HepG2 (cell line): ENCODE measurements around the gene SNAPC4. TPM values are rescaled to one million over a fixed set of nuclear protein-coding genes. Genes with fewer than 3 reads are reported as not detected.

ENCODE experiments used
- ATAC-seq: fragments of 200-7000 bp; cut with Tn5 transposase; 3 replicates; pipeline ENCODE4 v1.9.1; 2020; ENCODE audit warnings: mild to moderate bottlenecking, moderate library complexity
- BruUV-seq: library from RNA; stranded (reverse); fragments of 400-500 nt; replicated peaks from 2 replicates; lab custom pipeline; 2021; lab: Mats Ljungman, UMichigan
- CTCF ChIA-PET: fragments of 300-600 bp; formaldehyde crosslinking; extraction: SDS; loops from one replicate; lab custom pipeline; 2021; ENCODE audit warnings: low total read pairs, inconsistent platforms, low intra/inter-chr PET ratio; lab: Yijun Ruan, JAX
- POLR2A ChIA-PET: fragments of 350-600 bp; sonication (Branson Sonifier 250); formaldehyde crosslinking; loops from one replicate; lab custom pipeline; 2020; ENCODE audit warnings: antibody characterized with exemption, inconsistent platforms; lab: Yijun Ruan, JAX
- DNase-seq: peaks from one replicate; pipeline ENCODE4 v3.0.0-alpha.2; 2015; ENCODE audit warnings: low spot score
- FAIRE-seq: peaks from 3 replicates; lab custom pipeline; 2011; peaks lifted over from hg19 to GRCh38; lab: Jason Lieb, UNC
- H2AFZ ChIP-seq: one replicate; pipeline ENCODE4 v1.6.1; 2011; ENCODE audit warnings: low read length, inconsistent platforms
- H3K27ac ChIP-seq: fragments of 300-600 bp; 3 replicates; pipeline ENCODE4 v1.8.0; 2011; ENCODE audit warnings: mixed run types, mild to moderate bottlenecking, mixed read lengths, low read length, inconsistent platforms; ENCODE audit not compliant: insufficient read depth; ENCODE audit errors: extremely low read length
- H3K27me3 ChIP-seq, 2 experiments: fragments of 200-600 bp in 1 of 2; 2 replicates in 1 of 2; 3 replicates in 1 of 2; pipeline versions ENCODE4 v1.6.0 to v1.8.0; 2011; ENCODE audit warnings: low read length in 2 of 2, mild to moderate bottlenecking in 2 of 2, moderate library complexity in 2 of 2, inconsistent platforms in 1 of 2; ENCODE audit not compliant: insufficient read depth in 2 of 2, control insufficient read depth in 1 of 2
- H3K36me3 ChIP-seq, 2 experiments: fragments of 200-600 bp in 1 of 2; replicated peaks in 1 of 2; 2 replicates in 1 of 2; 3 replicates in 1 of 2; pipeline versions ENCODE4 v1.5.1 to v1.8.0; 2011; ENCODE audit warnings: low read length in 2 of 2, inconsistent platforms in 1 of 2; ENCODE audit not compliant: insufficient read depth in 2 of 2, control insufficient read depth in 1 of 2
- H3K4me1 ChIP-seq: 2 replicates; pipeline ENCODE4 v1.5.1; 2012; ENCODE audit warnings: low read length, inconsistent platforms; ENCODE audit not compliant: insufficient read depth
- H3K4me2 ChIP-seq: 2 replicates; pipeline ENCODE4 v1.6.0; 2011; ENCODE audit warnings: low read depth, low read length, inconsistent platforms
- H3K4me3 ChIP-seq, 3 experiments: fragments of 200-600 bp in 1 of 3; sonication (generic), shearing (Covaris generic) in 1 of 3; replicated peaks in 1 of 3; 2 replicates each; pipeline ENCODE4 v1.5.1; 2011 to 2016; ENCODE audit warnings: low read length in 3 of 3, inconsistent platforms in 2 of 3, low read depth in 2 of 3, mild to moderate bottlenecking in 2 of 3, control low read depth in 1 of 3, mixed read lengths in 1 of 3; ENCODE audit not compliant: insufficient read depth in 1 of 3
- H3K79me2 ChIP-seq: one replicate; pipeline ENCODE4 v1.6.1; 2011; ENCODE audit warnings: low read length, inconsistent platforms; ENCODE audit not compliant: insufficient read depth
- H3K9ac ChIP-seq: 2 replicates; pipeline ENCODE4 v1.6.0; 2011; ENCODE audit warnings: mild to moderate bottlenecking, low read depth, low read length, inconsistent platforms; ENCODE audit not compliant: insufficient read depth
- H3K9me3 ChIP-seq: 2 replicates; pipeline ENCODE4 v1.5.1; 2012; ENCODE audit warnings: mild to moderate bottlenecking, low read length
- H4K20me1 ChIP-seq: 2 replicates; pipeline ENCODE4 v1.6.0; 2011; ENCODE audit warnings: inconsistent platforms, mild to moderate bottlenecking, low read length, moderate library complexity; ENCODE audit not compliant: insufficient read depth
- AGO2 ChIP-seq: fragments of 200-400 bp; formaldehyde crosslinking; optimal IDR thresholded peaks from 2 replicates; pipeline ENCODE3; 2017; ENCODE audit warnings: mild to moderate bottlenecking, low read depth, low read length, moderate library complexity
- THAP9 ChIP-seq: sonication (generic); formaldehyde crosslinking; IDR thresholded peaks from 2 replicates; pipeline ENCODE4; 2020; ENCODE audit warnings: missing genetic modification reagents, mild to moderate bottlenecking, borderline replicate concordance
- ZBTB26 ChIP-seq: IDR thresholded peaks from 2 replicates; pipeline ENCODE4 v1.6.1; 2016; ENCODE audit warnings: missing compliant biosample characterization, missing genetic modification reagents, borderline replicate concordance
- ZMYM3 ChIP-seq: sonication (generic); formaldehyde crosslinking; IDR thresholded peaks from 2 replicates; pipeline ENCODE4 v1.5.1; 2020; ENCODE audit warnings: mild to moderate bottlenecking, missing genetic modification reagents
- ZNF570 ChIP-seq: sonication (generic); formaldehyde crosslinking; IDR thresholded peaks from 2 replicates; pipeline ENCODE4 v1.4.0; 2020; ENCODE audit warnings: mild to moderate bottlenecking, missing genetic modification reagents, borderline replicate concordance
- ZNF629 ChIP-seq: sonication (generic); formaldehyde crosslinking; conservative IDR thresholded peaks from 2 replicates; pipeline ENCODE4 v1.5.0; 2020; ENCODE audit warnings: missing genetic modification reagents
- whole genome bisulfite sequencing: methylation state at CpG from one replicate; pipeline ENCODE4 v1.1.6; 2017; ENCODE audit warnings: low lambda C conversion rate; 5-methylcytosine and 5-hydroxymethylcytosine counted together
- in situ Hi-C: cut with HindIII; loops from 2 replicates; pipeline ENCODE4 v1.10.0; 2017; ENCODE audit warnings: low pct_unique_long_range_greater_than_20kb; ENCODE audit not compliant: extremely low pct_ligation_motif_present
- intact Hi-C: fragments of 100-400 bp; cut with micrococcal nuclease; formaldehyde crosslinking; loops from one replicate; pipeline ENCODE4 v1.10.0; 2022; ENCODE audit not compliant: unreplicated experiment
- polyA plus RNA-seq, 8 experiments: library from polyadenylated mRNA; depleted of rRNA in 3 of 8; stranded (reverse) in 7 of 8; unstranded in 1 of 8; fragments of >200 nt; fragmentation: Illumina TruSeq in 4 of 8; extraction: Trizol in 4 of 8; gene quantifications; 2 replicates each; pipeline versions ENCODE4 v1.2.1 to v1.2.3, GENCODE V29; 2011 to 2016; ENCODE audit warnings: low read depth in 4 of 8, missing spikeins in 1 of 8, mixed read lengths in 1 of 8; ENCODE audit not compliant: insufficient read depth in 1 of 8
- total RNA-seq, 5 experiments: library from RNA; depleted of rRNA; stranded (reverse); fragments of >200 nt; fragmentation: Illumina TruSeq; extraction: Trizol; gene quantifications; 2 replicates each; pipeline ENCODE4 v1.2.3, GENCODE V29; 2016; ENCODE audit warnings: low read depth in 1 of 5

The SNAPC4 gene
- total and polyA plus RNA-seq, 2 of the 13 experiments (the other 11 are each of a cell fraction or from before 2014, with no cell fraction given), result 2.0 to 6.0 TPM

- H3K4me1 ChIP-seq, result peaks cover 9% of the 10 kb centered on the region
- no peak for ATAC-seq
- no peak overlapping the region for H3K27ac ChIP-seq
- BruUV-seq, result no TSS peak
- no peaks in the 10 kb centered on the region for H4K20me1 ChIP-seq
- H3K9me3 ChIP-seq, result no peaks in the 10 kb centered on the region
- in situ Hi-C loops (no loop called here), intact Hi-C loops (no loop called here)
- no peak for DNase-seq
- H3K4me2 ChIP-seq, result no peak overlapping the region
- no peaks in the 10 kb centered on the region for H3K79me2 ChIP-seq
- peaks cover 43 to 76% of the 10 kb centered on the region in 2 experiments; a peak in 4 of 5 replicates for H3K36me3 ChIP-seq
- CTCF ChIA-PET, result no interaction called here
- no peak overlapping the region for H3K9ac ChIP-seq
- no peak overlapping the region for H2AFZ ChIP-seq
- H3K4me3 ChIP-seq, result no peak overlapping the region
- POLR2A ChIA-PET, result no interaction called here
- TF ChIP-seq AGO2 (peak; percentile 58), ZBTB26 (CRISPR knock-in tag) (no peak)
- no peaks in the 10 kb centered on the region for H3K27me3 ChIP-seq
- no peak for FAIRE-seq
- 98% methylated on average over 24 of the region's 27 CpGs for WGBS
Measured at GRCh38 chr9:136447173-136447778, 47.3 kb upstream of the SNAPC4 start.

- 97% methylated on average over 7 of the region's 7 CpGs for WGBS
- Histone ChIP-seq H3K27me3 (no peaks in the 10 kb centered on the region), H3K36me3 (peaks cover 40 to 73% of the 10 kb centered on the region in 2 experiments; a peak in 4 of 5 replicates), H3K4me1 (peaks cover 19% of the 10 kb centered on the region), H3K27ac (no peak overlapping the region), H4K20me1 (no peaks in the 10 kb centered on the region), H2AFZ (no peak overlapping the region), H3K4me3 (no peak overlapping the region), H3K9me3 (no peaks in the 10 kb centered on the region), H3K79me2 (no peaks in the 10 kb centered on the region), H3K9ac (no peak overlapping the region), H3K4me2 (no peak overlapping the region)
- ATAC-seq (no peak), FAIRE-seq (no peak), DNase-seq (no peak)
- TF ChIP-seq THAP9 (CRISPR knock-in tag), result no peak
- 0 out of 2 replicates have a peak, but pooled peaks have one; percentile 36 for TF ChIP-seq ZMYM3 (CRISPR knock-in tag)
- no peak for TF ChIP-seq ZNF570
- TF ChIP-seq ZNF629 (CRISPR knock-in tag), result peak; percentile 88
- no TSS peak for BruUV-seq
- ChIA-PET CTCF (no interaction called here), POLR2A (interaction anchor here (0.7 kb wide), 2 partner anchors 11 to 439 kb away, joined by 3 read pairs; no protein-coding TSS in a partner anchor)
- intact Hi-C loops, result no loop called here
- in situ Hi-C loops, result no loop called here
Measured at GRCh38 chr9:136445799-136446198, 45.8 kb upstream of the SNAPC4 start.
